ENCODE results near the gene RAB33B. TPM values are rescaled to one million over a fixed set of nuclear protein-coding genes. Genes with fewer than 3 reads are reported as not detected.

RAB33B gene
- total RNA-seq, 1 experiment from 2014 or later, result 4.5 TPM

GRCh38 chr4:139455126-139455538 lies 1.2 kb downstream of the RAB33B start:
- ChIA-PET CTCF (no interaction called here), POLR2A (no interaction called here)
- DNase-seq (ENCODE audit: low read depth, low spot score), result no peak
- intact Hi-C loops (cut with micrococcal nuclease; ENCODE audit: unreplicated experiment) (loop anchor here (10.0 kb wide), 1 partner anchor 80 kb away; no protein-coding TSS in a partner anchor), in situ Hi-C loops (cut with HindIII; ENCODE audit: low pct_unique_long_range_greater_than_20kb, low sequenced_read_pairs) (no loop called here)
- Histone ChIP-seq H3K4me1 (ENCODE audit: control insufficient read depth, insufficient read depth, low read length) (peaks cover 19% of the 10 kb centered on the region), H3K36me3 (ENCODE audit: control insufficient read depth, insufficient read depth, low read length) (peaks cover 10% of the 10 kb centered on the region), H3K27ac (ENCODE audit: low read length) (peak overlapping the region; percentile 81), H3K9me3 (ENCODE audit: control insufficient read depth, insufficient read depth, low read depth, low read length) (no peaks in the 10 kb centered on the region), H3K4me3 (ENCODE audit: low read depth in 2 of 2, low read length in 2 of 2) (peak overlapping the region; percentile 71 to 95), H3K27me3 (ENCODE audit: control insufficient read depth, insufficient read depth, low read length) (no peaks in the 10 kb centered on the region)
- ATAC-seq, result no peak
- no peak for TF ChIP-seq POLR2AphosphoS5 (IDR thresholded peaks at IDR 0.05; ENCODE audit: low read depth, low read length)
- TF ChIP-seq TCF7L2 (IDR thresholded peaks at IDR 0.05; ENCODE audit: low read depth, low read length), result no peak
- no peak for TF ChIP-seq REST (IDR thresholded peaks at IDR 0.05; ENCODE audit: insufficient read depth in 1 of 2, low read depth in 2 of 2, low read length in 1 of 2)
- TF ChIP-seq SIN3A (IDR thresholded peaks at IDR 0.05; ENCODE audit: borderline replicate concordance, insufficient read depth, low read depth, low read length), result no peak
- no TSS peak for BruUV-seq (replicated peaks)

GRCh38 chr4:139457318-139457717 lies 3.4 kb downstream of the RAB33B start:
- intact Hi-C loops (cut with micrococcal nuclease; ENCODE audit: unreplicated experiment), result loop anchor here (10.0 kb wide), 1 partner anchor 77 kb away; no protein-coding TSS in a partner anchor
- POLR2A ChIA-PET, result no interaction called here
- TF ChIP-seq REST (IDR thresholded peaks at IDR 0.05; ENCODE audit: insufficient read depth in 1 of 2, low read depth in 2 of 2, low read length in 1 of 2) (no peak), TCF7L2 (IDR thresholded peaks at IDR 0.05; ENCODE audit: low read depth, low read length) (no peak), SIN3A (IDR thresholded peaks at IDR 0.05; ENCODE audit: borderline replicate concordance, insufficient read depth, low read depth, low read length) (no peak), POLR2AphosphoS5 (IDR thresholded peaks at IDR 0.05; ENCODE audit: low read depth, low read length) (no peak)
- TF ChIP-seq, protein P1, sequence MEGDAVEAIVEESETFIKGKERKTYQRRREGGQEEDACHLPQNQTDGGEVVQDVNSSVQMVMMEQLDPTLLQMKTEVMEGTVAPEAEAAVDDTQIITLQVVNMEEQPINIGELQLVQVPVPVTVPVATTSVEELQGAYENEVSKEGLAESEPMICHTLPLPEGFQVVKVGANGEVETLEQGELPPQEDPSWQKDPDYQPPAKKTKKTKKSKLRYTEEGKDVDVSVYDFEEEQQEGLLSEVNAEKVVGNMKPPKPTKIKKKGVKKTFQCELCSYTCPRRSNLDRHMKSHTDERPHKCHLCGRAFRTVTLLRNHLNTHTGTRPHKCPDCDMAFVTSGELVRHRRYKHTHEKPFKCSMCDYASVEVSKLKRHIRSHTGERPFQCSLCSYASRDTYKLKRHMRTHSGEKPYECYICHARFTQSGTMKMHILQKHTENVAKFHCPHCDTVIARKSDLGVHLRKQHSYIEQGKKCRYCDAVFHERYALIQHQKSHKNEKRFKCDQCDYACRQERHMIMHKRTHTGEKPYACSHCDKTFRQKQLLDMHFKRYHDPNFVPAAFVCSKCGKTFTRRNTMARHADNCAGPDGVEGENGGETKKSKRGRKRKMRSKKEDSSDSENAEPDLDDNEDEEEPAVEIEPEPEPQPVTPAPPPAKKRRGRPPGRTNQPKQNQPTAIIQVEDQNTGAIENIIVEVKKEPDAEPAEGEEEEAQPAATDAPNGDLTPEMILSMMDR (IDR thresholded peaks at IDR 0.05), result peak; percentile 8; the same call in 1 of the 2 replicates

More at GRCh38 chr4:139457318-139457717, 3.4 kb downstream of the RAB33B start:
- no peak overlapping the region for H3K4me3 ChIP-seq (ENCODE audit: low read depth in 2 of 2, low read length in 2 of 2)
- BruUV-seq (replicated peaks), result no TSS peak
- no peaks in the 10 kb centered on the region for H3K9me3 ChIP-seq (ENCODE audit: control insufficient read depth, insufficient read depth, low read depth, low read length)
- peaks cover 7% of the 10 kb centered on the region; the same call in 1 of the 2 replicates for H3K36me3 ChIP-seq (ENCODE audit: control insufficient read depth, insufficient read depth, low read length)
- 0 out of 2 replicates have a peak overlapping the region, but pooled peaks have one; percentile 12 for H3K27ac ChIP-seq (ENCODE audit: low read length)
- CTCF ChIA-PET, result no interaction called here
- peaks cover 14% of the 10 kb centered on the region for H3K4me1 ChIP-seq (ENCODE audit: control insufficient read depth, insufficient read depth, low read length)
- DNase-seq (ENCODE audit: low read depth, low spot score) (no peak), ATAC-seq (no peak)
- in situ Hi-C loops (cut with HindIII; ENCODE audit: low pct_unique_long_range_greater_than_20kb, low sequenced_read_pairs), result no loop called here
- no peaks in the 10 kb centered on the region for H3K27me3 ChIP-seq (ENCODE audit: control insufficient read depth, insufficient read depth, low read length)

Data from Panc1 (cell line).